Limb (tissue), 2 donors: ENCODE results near the gene CHSY3.
A peak's percentile ranks its signal among the peaks of the same experiment; 100 is the strongest.

ENCODE experiments used
- DNase-seq, 2 donors: peaks; one replicate each; pipeline ENCODE4 v3.0.0-alpha.2; 2016; ENCODE audit errors: extremely low spot score in 2 of 2

CHSY3 gene

GRCh38 chr5:129945774-129946270, 41.6 kb downstream of the CHSY3 start:
- DNase-seq, result no peak

- no peak for DNase-seq
Measured at GRCh38 chr5:129951039-129951438, 46.8 kb downstream of the CHSY3 start.

- no peak for DNase-seq
Measured at GRCh38 chr5:129958581-129958980, 54.3 kb downstream of the CHSY3 start.

DNA sequence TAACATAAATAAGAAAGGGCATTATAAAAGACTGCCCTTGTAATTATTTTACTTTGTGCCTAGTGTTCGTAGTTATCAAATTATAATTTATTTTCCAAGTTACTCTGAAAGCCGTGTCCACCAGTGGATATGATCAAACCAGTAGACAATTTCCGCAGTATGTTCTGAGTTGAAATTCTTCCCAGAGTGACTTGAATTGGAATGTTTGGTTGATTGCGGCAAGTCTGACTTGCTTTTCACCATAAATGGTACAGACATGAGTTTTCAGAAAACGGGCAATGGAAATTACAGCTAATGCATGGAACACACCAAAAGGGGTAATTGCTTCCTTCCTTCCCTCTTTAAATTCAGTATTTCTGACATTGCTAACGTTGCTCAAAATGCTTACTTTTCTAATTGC, 56.6 kb downstream of the CHSY3 start:
- DNase-seq, result no peak

DNA sequence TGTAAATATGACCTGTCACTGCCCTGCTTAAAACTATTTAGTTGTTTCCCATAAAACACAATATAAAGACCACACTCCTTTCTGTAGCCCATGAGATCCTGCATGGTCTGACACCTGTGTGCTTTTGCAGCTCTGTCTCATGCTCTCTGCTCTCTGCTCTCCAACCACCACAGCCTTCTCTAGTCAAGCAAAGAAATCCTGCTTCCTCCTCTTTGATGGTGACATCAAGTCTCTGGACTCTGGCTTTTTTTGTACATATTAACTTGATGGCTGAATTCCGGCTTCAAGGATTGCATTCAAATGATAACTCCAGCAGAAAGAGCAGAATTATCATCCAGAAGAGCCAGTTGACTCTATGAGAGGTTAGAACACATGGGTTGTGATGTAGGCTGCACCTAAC, 58.2 kb downstream of the CHSY3 start:
- no peak for DNase-seq

DNA sequence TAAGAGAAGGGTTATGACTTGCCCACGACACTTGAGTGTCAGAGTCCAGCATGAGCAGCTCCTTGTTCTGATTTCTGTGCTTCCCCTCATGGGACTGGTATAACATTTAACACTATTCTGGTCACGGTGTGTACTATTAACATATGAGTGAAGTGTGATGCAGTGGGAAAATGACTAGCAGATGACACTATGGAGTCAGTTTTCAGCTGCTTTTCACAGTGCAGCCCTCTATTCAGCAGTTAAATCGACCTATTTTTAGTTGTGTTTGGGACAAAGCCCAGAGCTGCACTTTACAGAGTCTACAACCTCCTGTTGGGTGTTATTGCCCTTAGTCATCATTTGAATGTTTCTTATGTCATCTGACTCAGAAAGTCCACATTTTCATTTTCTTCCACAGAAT, 59.1 kb downstream of the CHSY3 start:
- DNase-seq, result peak in 1 of 2 donors; percentile 43

DNA sequence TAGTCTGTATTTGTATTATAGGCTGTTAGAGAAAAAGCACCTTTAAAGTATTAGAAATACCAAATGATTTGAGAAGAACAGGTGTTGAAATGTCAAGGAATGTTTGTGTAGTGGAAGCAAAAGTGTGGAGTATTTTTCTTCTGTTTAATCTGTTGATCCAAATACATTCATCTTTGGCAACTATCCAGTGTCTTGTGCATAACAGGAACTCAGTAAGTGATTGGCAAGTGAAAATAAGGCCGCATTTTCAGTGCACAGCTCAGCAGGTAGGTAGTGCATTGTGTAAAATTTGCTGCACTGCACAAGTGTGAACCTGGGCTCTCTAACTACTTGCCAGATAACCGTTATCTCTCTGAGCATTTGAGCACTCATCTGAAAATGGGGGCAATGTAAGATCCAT, 61.8 kb downstream of the CHSY3 start:
- DNase-seq, result no peak

GRCh38 chr5:129971714-129972113, 67.4 kb downstream of the CHSY3 start:
- DNase-seq, result peak in 1 of 2 donors; percentile 16

- DNase-seq, result no peak
Measured at GRCh38 chr5:129972465-129973141, 68.3 kb downstream of the CHSY3 start.

GRCh38 chr5:129973716-129974426, 69.6 kb downstream of the CHSY3 start:
- no peak for DNase-seq

DNA sequence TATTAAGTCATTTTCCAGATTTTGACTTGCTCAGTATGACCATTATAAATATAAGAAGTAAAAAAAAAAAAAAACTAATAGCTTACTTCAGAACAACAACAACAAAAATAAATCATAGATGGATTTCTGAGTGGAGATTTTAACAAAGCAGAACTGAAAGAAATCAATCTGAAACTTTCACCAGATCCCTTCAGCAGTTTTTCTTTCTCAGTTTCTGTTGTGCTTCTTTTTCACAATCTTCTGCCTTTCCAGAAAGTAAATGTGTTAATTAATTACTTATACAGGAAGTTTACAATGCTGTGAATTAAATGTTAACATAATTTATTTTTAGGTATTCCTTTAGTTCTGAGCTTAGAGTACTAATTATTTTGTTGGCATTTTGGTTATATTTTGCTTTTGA, 73.5 kb downstream of the CHSY3 start:
- DNase-seq, result no peak

GRCh38 chr5:129978270-129978669, 74.0 kb downstream of the CHSY3 start:
- no peak for DNase-seq

DNA sequence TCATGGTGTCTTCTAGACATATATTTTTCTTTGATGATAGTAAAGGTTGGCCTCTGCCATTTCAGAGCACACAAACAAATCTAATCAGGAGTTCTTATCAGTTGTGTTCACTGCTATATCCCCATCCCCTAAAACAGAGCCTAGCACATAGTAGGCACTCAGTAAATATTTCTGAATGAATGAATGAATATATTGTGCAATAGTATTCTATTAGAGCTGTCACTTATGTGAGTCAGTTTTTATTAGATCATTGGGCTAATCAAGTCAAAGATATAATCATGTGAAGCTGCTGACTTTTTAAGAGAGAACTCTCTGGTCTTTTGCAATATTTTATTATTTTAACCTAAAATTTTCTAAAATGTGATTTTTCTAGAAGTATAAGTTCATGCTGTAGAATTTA, 84.2 kb downstream of the CHSY3 start:
- no peak for DNase-seq

DNA sequence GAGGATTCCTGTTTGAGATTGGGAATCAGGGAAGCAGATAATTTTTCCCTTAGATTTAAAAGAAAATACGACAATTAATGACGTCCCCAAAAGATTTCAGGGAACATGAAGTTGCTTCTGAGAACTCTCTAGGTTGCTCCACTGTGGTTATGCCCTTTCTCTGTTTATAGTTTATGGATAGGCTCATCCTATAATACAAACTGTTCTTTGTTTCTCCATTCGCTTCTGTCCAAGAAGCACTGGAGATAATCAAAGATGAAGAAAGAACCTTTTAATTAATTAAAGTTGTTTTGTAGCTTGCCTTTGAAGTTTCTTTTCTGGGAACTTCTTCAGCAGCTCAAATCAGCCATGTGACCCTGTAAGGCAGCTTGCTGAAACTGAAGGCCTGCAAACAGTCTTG, 87.5 kb downstream of the CHSY3 start:
- DNase-seq, result no peak

GRCh38 chr5:129996896-129997295, 92.6 kb downstream of the CHSY3 start:
- no peak for DNase-seq

GRCh38 chr5:130000460-130000859, 96.2 kb downstream of the CHSY3 start:
- DNase-seq, result no peak

DNA sequence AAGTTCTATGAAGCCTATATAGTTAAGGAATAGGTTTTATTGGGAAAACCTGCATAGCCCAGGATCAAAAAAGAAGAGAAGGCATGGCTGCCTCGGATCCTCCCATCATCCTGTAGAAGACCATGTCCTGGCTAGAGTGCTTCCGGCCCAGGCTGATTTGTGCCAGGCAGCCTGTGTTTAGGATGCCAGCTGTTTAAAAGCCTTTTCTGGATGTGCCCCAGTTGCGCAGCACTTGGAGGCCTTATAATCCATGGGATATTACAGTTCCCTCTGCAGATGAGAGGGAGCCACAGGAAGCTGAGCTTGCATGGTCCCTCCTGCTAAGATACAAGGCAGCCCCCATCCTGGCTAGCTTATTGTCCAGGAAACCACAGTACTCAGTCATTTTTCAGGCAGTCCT, 97.9 kb downstream of the CHSY3 start:
- DNase-seq, result no peak

GRCh38 chr5:130002876-130003275, 98.6 kb downstream of the CHSY3 start:
- DNase-seq, result no peak

GRCh38 chr5:130011986-130012385, 107.7 kb downstream of the CHSY3 start:
- DNase-seq, result no peak

- no peak for DNase-seq
Measured at GRCh38 chr5:130017173-130017572, 112.9 kb downstream of the CHSY3 start.

- no peak for DNase-seq
Measured at GRCh38 chr5:130018641-130019040, 114.4 kb downstream of the CHSY3 start.

GRCh38 chr5:130021000-130021399, 116.7 kb downstream of the CHSY3 start:
- no peak for DNase-seq

DNA sequence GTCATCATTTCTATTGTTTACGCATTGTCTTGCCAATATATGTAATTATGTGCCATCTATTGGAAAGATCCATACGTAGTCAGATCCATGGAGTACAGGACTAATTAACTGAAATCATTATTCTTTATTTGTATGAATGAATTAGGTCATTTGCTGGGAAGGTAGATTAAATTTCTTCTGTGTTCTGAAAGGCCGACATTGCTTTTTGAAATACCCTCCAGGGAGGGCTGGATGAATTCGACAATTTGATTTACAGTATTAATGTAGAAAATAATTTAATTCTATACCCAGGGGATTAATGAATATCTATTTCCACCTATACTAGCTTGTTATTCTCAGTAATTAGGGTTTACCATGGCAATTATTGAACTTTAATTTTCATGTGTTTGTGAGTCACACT, 117.6 kb downstream of the CHSY3 start:
- DNase-seq, result no peak
